ENCODE results near the gene SLC6A4.

The SLC6A4 gene

GRCh38 chr17:30221346-30221745 lies 14.2 kb downstream of the SLC6A4 start:
- Histone ChIP-seq H3K27me3 (ENCODE audit: insufficient read depth, poor library complexity, severe bottlenecking) (no peaks in the 10 kb centered on the region), H3K4me3 (replicated peaks; ENCODE audit: insufficient read depth, low read length) (no peak overlapping the region), H3K27ac (replicated peaks) (no peak overlapping the region)
- DNase-seq (ENCODE audit: low read depth in 1 of 2, low spot score in 1 of 2): no peak
- no peak for TF ChIP-seq REST (IDR thresholded peaks at IDR 0.05; ENCODE audit: insufficient replicate concordance, low read depth)
- no peak for TF ChIP-seq CTCF (IDR thresholded peaks at IDR 0.05; ENCODE audit: insufficient read depth, low read length)
- no peak for TF ChIP-seq SPI1 (IDR thresholded peaks at IDR 0.05; ENCODE audit: borderline replicate concordance, low read depth)
- no peak for TF ChIP-seq POLR2AphosphoS5 (IDR thresholded peaks at IDR 0.05; ENCODE audit: low read depth)

- H3K27me3 ChIP-seq (ENCODE audit: insufficient read depth, poor library complexity, severe bottlenecking): no peaks in the 10 kb centered on the region
- H3K27ac ChIP-seq (replicated peaks): no peak overlapping the region
- no peak overlapping the region for H3K4me3 ChIP-seq (replicated peaks; ENCODE audit: insufficient read depth, low read length)
- no peak for DNase-seq (ENCODE audit: low read depth in 1 of 2, low spot score in 1 of 2)
- TF ChIP-seq GABPA (IDR thresholded peaks at IDR 0.05; ENCODE audit: low read depth) (no peak), POLR2AphosphoS5 (IDR thresholded peaks at IDR 0.05; ENCODE audit: low read depth) (no peak), SPI1 (IDR thresholded peaks at IDR 0.05; ENCODE audit: borderline replicate concordance, low read depth) (no peak), CTCF (IDR thresholded peaks at IDR 0.05; ENCODE audit: insufficient read depth, low read length) (no peak), REST (IDR thresholded peaks at IDR 0.05; ENCODE audit: insufficient replicate concordance, low read depth) (no peak)
These were observed 15.1 kb downstream of the SLC6A4 start for GRCh38 chr17:30220414-30220813.

- H3K4me3 ChIP-seq (replicated peaks; ENCODE audit: insufficient read depth, low read length): no peak overlapping the region
- H3K27ac ChIP-seq (replicated peaks): no peak overlapping the region
- no peak for DNase-seq (ENCODE audit: low read depth in 1 of 2, low spot score in 1 of 2)
- no peaks in the 10 kb centered on the region for H3K27me3 ChIP-seq (ENCODE audit: insufficient read depth, poor library complexity, severe bottlenecking)
- TF ChIP-seq POLR2AphosphoS5 (IDR thresholded peaks at IDR 0.05; ENCODE audit: low read depth) (no peak), CTCF (IDR thresholded peaks at IDR 0.05; ENCODE audit: insufficient read depth, low read length) (no peak), REST (IDR thresholded peaks at IDR 0.05; ENCODE audit: insufficient replicate concordance, low read depth) (no peak), SPI1 (IDR thresholded peaks at IDR 0.05; ENCODE audit: borderline replicate concordance, low read depth) (no peak), GABPA (IDR thresholded peaks at IDR 0.05; ENCODE audit: low read depth) (no peak)
These were observed 15.7 kb downstream of the SLC6A4 start for GRCh38 chr17:30219833-30220232.
